Stimulated activated CD8-positive, alpha-beta memory T cell treated with anti-CD3 and anti-CD28 coated beads, Interleukin-4, amount 100 ng/mL, for 1 hour (primary cell): ENCODE results near the gene SLC12A1.

Experiments used
- DNase-seq, 2 donors: peaks; one replicate each; pipeline ENCODE4 v3.0.0-alpha.2; 2020; ENCODE audit warnings: low read depth in 2 of 2, low spot score in 1 of 2

Gene SLC12A1

GRCh38 chr15:48242015-48242414, 35.9 kb downstream of the SLC12A1 start:
- no peak for DNase-seq

GRCh38 chr15:48242535-48242934, 36.4 kb downstream of the SLC12A1 start:
- no peak for DNase-seq

- no peak for DNase-seq
Measured at GRCh38 chr15:48244921-48245320, 38.8 kb downstream of the SLC12A1 start.

GRCh38 chr15:48248414-48248813, 42.3 kb downstream of the SLC12A1 start:
- no peak for DNase-seq

GRCh38 chr15:48250640-48251076, 44.6 kb downstream of the SLC12A1 start:
- no peak for DNase-seq

GRCh38 chr15:48253172-48253571, 47.1 kb downstream of the SLC12A1 start:
- no peak for DNase-seq

- no peak for DNase-seq
Measured at GRCh38 chr15:48265135-48265534, 59.0 kb downstream of the SLC12A1 start.

GRCh38 chr15:48266024-48266689, 60.1 kb downstream of the SLC12A1 start:
- no peak for DNase-seq

GRCh38 chr15:48267766-48268165, 61.7 kb downstream of the SLC12A1 start:
- DNase-seq, result no peak

GRCh38 chr15:48273049-48273448, 66.9 kb downstream of the SLC12A1 start:
- no peak for DNase-seq

GRCh38 chr15:48278666-48279065, 72.6 kb downstream of the SLC12A1 start:
- DNase-seq, result no peak

GRCh38 chr15:48279608-48280007, 73.5 kb downstream of the SLC12A1 start:
- no peak for DNase-seq

GRCh38 chr15:48281674-48282073, 75.6 kb downstream of the SLC12A1 start:
- no peak for DNase-seq

GRCh38 chr15:48282216-48282615, 76.1 kb downstream of the SLC12A1 start:
- DNase-seq, result no peak

GRCh38 chr15:48283396-48284145, 77.5 kb downstream of the SLC12A1 start:
- no peak for DNase-seq

GRCh38 chr15:48285329-48286214, 79.5 kb downstream of the SLC12A1 start:
- DNase-seq, result no peak

- no peak for DNase-seq
Measured at GRCh38 chr15:48289628-48290027, 83.5 kb downstream of the SLC12A1 start.

- no peak for DNase-seq
Measured at GRCh38 chr15:48292458-48292857, 86.4 kb downstream of the SLC12A1 start.

GRCh38 chr15:48297668-48298067, 91.6 kb downstream of the SLC12A1 start:
- no peak for DNase-seq

GRCh38 chr15:48298914-48299313, 92.8 kb downstream of the SLC12A1 start:
- DNase-seq, result no peak

- no peak for DNase-seq
Measured at GRCh38 chr15:48300038-48300437, 93.9 kb downstream of the SLC12A1 start.

- no peak for DNase-seq
Measured at GRCh38 chr15:48304398-48304797, 98.3 kb downstream of the SLC12A1 start.
